ENCODE data around the gene MCEMP1. TPM values are rescaled to one million over a fixed set of nuclear protein-coding genes. Genes with fewer than 3 reads are reported as not detected.

The MCEMP1 gene
- total and polyA plus RNA-seq, 2 experiments from 2014 or later: not detected

DNA sequence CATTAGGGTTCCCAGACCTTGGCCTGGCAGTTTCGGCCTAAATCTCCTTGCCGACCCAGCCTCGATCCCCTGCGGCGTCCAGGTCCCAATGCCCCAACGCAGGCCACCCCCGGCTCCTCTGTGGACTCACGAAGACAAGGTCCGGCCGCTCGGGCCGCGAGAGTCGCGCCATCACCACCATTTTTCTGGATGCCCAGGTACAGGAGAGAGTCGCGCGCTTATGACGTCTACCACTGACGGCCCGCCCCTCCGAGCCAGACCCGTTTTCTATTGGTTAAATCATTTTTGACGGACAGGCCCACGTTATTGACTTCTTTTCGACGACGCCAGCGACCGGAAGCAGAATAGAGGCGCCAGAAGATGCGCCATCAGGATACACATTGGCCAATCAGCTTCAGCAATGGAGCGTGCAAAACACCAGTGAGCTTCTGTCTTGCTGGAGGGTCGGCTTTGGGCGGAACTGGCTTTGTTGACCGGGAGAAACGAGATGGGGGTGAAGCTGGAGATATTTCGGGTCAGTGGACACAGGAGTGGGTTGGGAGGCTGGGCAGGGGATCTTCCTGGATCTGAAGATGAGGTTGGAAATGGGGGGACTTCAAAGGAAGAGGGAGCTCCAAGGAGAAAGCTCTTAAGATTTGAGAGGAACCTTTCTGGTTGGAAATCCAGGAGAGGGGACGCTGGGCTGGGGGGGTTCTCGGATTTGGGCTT is 47.4 kb upstream of the MCEMP1 start, which contains the start of the genes PET100 and XAB2:
Gene PET100 (plus strand): TSS at position 447 of the 708 bp plus-strand sequence. CDS start 41 bp downstream, at position 488.
Gene XAB2 (minus strand): TSS at position 199 of the 708 bp plus-strand sequence. CDS start 18 bp downstream, at position 181.
- no peaks in the 10 kb centered on the region for H4K20me1 ChIP-seq (ENCODE audit: insufficient read depth, poor library complexity, severe bottlenecking)
- H3K9me2 ChIP-seq (replicated peaks; ENCODE audit: insufficient read depth): no peaks in the 10 kb centered on the region
- peak within 1 kb of the TSS; percentile 30 for H2AFZ ChIP-seq
- peaks cover 46% of the 10 kb centered on the region for H3K79me2 ChIP-seq
- peak within 1 kb of the TSS; percentile 93 for H3K4me2 ChIP-seq
- DNase-seq (ENCODE audit: low spot score): peak; percentile 97
- H3K27me3 ChIP-seq: no peaks in the 10 kb centered on the region
- H3K4me1 ChIP-seq (ENCODE audit: insufficient read depth): peaks cover 14% of the 10 kb centered on the region
- TF ChIP-seq EZH2phosphoT487 (IDR thresholded peaks at IDR 0.05; ENCODE audit: low read depth, severe bottlenecking, unreplicated experiment) (no peak), EZH2 (IDR thresholded peaks at IDR 0.05; ENCODE audit: borderline replicate concordance) (no peak)
- TF ChIP-seq, protein P1, sequence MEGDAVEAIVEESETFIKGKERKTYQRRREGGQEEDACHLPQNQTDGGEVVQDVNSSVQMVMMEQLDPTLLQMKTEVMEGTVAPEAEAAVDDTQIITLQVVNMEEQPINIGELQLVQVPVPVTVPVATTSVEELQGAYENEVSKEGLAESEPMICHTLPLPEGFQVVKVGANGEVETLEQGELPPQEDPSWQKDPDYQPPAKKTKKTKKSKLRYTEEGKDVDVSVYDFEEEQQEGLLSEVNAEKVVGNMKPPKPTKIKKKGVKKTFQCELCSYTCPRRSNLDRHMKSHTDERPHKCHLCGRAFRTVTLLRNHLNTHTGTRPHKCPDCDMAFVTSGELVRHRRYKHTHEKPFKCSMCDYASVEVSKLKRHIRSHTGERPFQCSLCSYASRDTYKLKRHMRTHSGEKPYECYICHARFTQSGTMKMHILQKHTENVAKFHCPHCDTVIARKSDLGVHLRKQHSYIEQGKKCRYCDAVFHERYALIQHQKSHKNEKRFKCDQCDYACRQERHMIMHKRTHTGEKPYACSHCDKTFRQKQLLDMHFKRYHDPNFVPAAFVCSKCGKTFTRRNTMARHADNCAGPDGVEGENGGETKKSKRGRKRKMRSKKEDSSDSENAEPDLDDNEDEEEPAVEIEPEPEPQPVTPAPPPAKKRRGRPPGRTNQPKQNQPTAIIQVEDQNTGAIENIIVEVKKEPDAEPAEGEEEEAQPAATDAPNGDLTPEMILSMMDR (IDR thresholded peaks at IDR 0.05; ENCODE audit: poor library complexity): no peak
- no peaks in the 10 kb centered on the region for H3K36me3 ChIP-seq (replicated peaks; ENCODE audit: insufficient read depth, low read depth)
- H3K9me3 ChIP-seq (ENCODE audit: low read depth): no peaks in the 10 kb centered on the region
- peak within 1 kb of the TSS; percentile 74 for H3K27ac ChIP-seq
- WGBS (ENCODE audit: low lambda C conversion rate, missing lambda C conversion rate): 2% methylated on average over 40 of the region's 40 CpGs
- peak within 1 kb of the TSS; percentile 68 for H3K4me3 ChIP-seq

DNA sequence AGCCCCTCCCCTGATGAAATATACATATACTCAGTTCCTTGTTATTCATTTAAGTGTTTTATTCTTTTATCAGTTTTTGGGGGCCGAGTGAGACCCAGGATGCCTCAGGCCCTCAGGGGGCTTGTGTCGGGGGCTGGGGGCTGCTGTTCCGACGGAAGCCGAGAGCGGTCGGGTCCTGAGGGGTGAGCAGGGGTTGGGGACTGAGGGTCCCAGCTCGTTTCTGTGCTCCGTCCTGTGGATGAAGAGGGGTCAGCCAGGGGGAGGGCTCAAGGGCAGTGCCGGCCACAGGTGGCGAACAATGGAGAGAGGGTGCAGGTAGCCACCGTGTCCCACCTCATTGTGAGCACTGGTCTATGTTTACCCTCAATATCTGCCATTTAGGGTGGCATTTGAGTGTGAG is 45.3 kb upstream of the MCEMP1 start:
- H3K27ac ChIP-seq: no peak overlapping the region
- no peaks in the 10 kb centered on the region for H3K9me2 ChIP-seq (replicated peaks; ENCODE audit: insufficient read depth)
- WGBS (ENCODE audit: low lambda C conversion rate, missing lambda C conversion rate): over 99% methylated on average over 8 of the region's 12 CpGs
- no peak for TF ChIP-seq EZH2 (IDR thresholded peaks at IDR 0.05; ENCODE audit: borderline replicate concordance)
- TF ChIP-seq, protein P1 (IDR thresholded peaks at IDR 0.05; ENCODE audit: poor library complexity): no peak
- TF ChIP-seq EZH2phosphoT487 (IDR thresholded peaks at IDR 0.05; ENCODE audit: low read depth, severe bottlenecking, unreplicated experiment): no peak
- H3K4me3 ChIP-seq: no peak overlapping the region
- no peaks in the 10 kb centered on the region for H4K20me1 ChIP-seq (ENCODE audit: insufficient read depth, poor library complexity, severe bottlenecking)
- H3K4me2 ChIP-seq: no peak overlapping the region
- peaks cover 16% of the 10 kb centered on the region for H3K4me1 ChIP-seq (ENCODE audit: insufficient read depth)
- H2AFZ ChIP-seq: no peak overlapping the region
- no peaks in the 10 kb centered on the region for H3K9me3 ChIP-seq (ENCODE audit: low read depth)
- no peak for DNase-seq (ENCODE audit: low spot score)
- H3K79me2 ChIP-seq: peaks cover 44% of the 10 kb centered on the region
- H3K36me3 ChIP-seq (replicated peaks; ENCODE audit: insufficient read depth, low read depth): no peaks in the 10 kb centered on the region
- no peaks in the 10 kb centered on the region for H3K27me3 ChIP-seq

DNA sequence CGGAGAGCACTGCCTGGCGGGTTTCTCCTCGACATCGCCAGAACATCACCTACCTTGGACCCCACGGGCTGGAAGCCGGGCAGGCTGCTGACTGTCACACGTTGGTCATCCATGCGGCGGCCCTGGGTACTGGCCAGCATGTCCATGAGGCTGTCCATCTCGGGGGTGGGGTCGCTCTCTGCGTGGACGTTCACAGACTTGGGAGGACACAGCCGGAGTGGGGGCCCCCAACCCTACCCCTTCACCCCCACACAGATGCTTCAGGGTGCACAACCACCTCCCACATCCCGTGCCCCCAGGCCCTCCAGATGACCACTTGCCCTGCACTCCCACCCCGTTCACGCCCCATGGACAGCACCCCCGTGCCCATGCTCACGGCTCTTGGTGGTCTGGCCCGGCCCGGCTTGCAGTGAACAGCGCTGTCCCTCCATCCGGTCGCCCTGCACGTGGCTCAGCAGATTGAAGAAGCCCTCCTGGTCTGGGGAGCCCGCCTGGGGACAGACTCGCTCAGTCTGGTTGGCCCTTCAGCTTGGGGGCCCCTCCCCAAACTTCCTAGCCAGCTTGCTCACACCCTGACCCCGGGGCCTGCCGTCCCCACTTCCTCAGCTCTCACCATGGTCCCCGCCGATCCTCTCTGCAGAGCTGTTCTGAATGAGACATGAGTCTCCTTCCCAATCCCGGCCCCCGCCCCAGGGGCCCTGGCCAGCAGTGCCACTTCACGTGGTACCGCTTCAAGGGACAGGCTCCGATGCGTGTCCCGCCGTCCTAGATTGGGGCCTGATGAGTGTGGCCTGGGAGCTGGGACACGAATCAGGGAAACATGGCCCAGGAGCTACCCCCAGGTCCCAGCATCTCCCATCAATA is 44.3 kb upstream of the MCEMP1 start:
- Histone ChIP-seq H3K4me2 (no peak overlapping the region), H3K27me3 (no peaks in the 10 kb centered on the region), H4K20me1 (ENCODE audit: insufficient read depth, poor library complexity, severe bottlenecking) (no peaks in the 10 kb centered on the region), H3K36me3 (replicated peaks; ENCODE audit: insufficient read depth, low read depth) (no peaks in the 10 kb centered on the region), H3K4me3 (no peak overlapping the region), H3K4me1 (ENCODE audit: insufficient read depth) (peaks cover 18% of the 10 kb centered on the region), H2AFZ (no peak overlapping the region), H3K79me2 (peaks cover 36% of the 10 kb centered on the region), H3K27ac (no peak overlapping the region), H3K9me2 (replicated peaks; ENCODE audit: insufficient read depth) (no peaks in the 10 kb centered on the region), H3K9me3 (ENCODE audit: low read depth) (no peaks in the 10 kb centered on the region)
- TF ChIP-seq, protein P1 (IDR thresholded peaks at IDR 0.05; ENCODE audit: poor library complexity): no peak
- TF ChIP-seq EZH2phosphoT487 (IDR thresholded peaks at IDR 0.05; ENCODE audit: low read depth, severe bottlenecking, unreplicated experiment) (no peak), EZH2 (IDR thresholded peaks at IDR 0.05; ENCODE audit: borderline replicate concordance) (no peak)
- 98% methylated on average over 37 of the region's 40 CpGs for WGBS (ENCODE audit: low lambda C conversion rate, missing lambda C conversion rate)
- DNase-seq (ENCODE audit: low spot score): no peak
